Trophoblast cell (in vitro differentiated cells and primary cell): ENCODE data around the gene MANEA.
A peak's percentile ranks its signal among the peaks of the same experiment; 100 is the strongest.

Experiments
- DNase-seq, 2 donors: peaks; one replicate each; pipeline ENCODE4 v3.0.0-alpha.2; 2016
- H2AFZ ChIP-seq: 2 replicates; pipeline ENCODE4 v1.6.1; 2013; ENCODE audit warnings: low read length, moderate library complexity, mild to moderate bottlenecking; ENCODE audit not compliant: insufficient read depth, poor library complexity
- H2AK5ac ChIP-seq: 2 replicates; pipeline ENCODE4 v1.6.1; 2013; ENCODE audit warnings: mild to moderate bottlenecking, low read length
- H2BK120ac ChIP-seq: 2 replicates; pipeline ENCODE4 v1.6.1; 2013; ENCODE audit warnings: low read length, mild to moderate bottlenecking, moderate library complexity; ENCODE audit not compliant: insufficient read depth, poor library complexity
- H2BK12ac ChIP-seq: 2 replicates; pipeline ENCODE4 v1.6.1; 2013; ENCODE audit warnings: mild to moderate bottlenecking, low read length, moderate library complexity
- H2BK5ac ChIP-seq: 2 replicates; pipeline ENCODE4 v1.6.1; 2013; ENCODE audit warnings: low read length, low read depth, moderate library complexity, mild to moderate bottlenecking; ENCODE audit not compliant: poor library complexity
- H3K14ac ChIP-seq: 2 replicates; pipeline ENCODE4 v1.6.1; 2013; ENCODE audit warnings: mild to moderate bottlenecking, low read length
- H3K18ac ChIP-seq: 2 replicates; pipeline ENCODE4 v1.6.1; 2013; ENCODE audit warnings: mild to moderate bottlenecking, low read length
- H3K23ac ChIP-seq: 2 replicates; pipeline ENCODE4 v1.6.1; 2013; ENCODE audit warnings: low read length
- H3K27ac ChIP-seq: 2 replicates; pipeline ENCODE4 v1.5.1; 2013; ENCODE audit warnings: low read depth, mild to moderate bottlenecking, inconsistent platforms, low read length, moderate library complexity
- H3K27me3 ChIP-seq: 2 replicates; pipeline ENCODE4 v1.6.1; 2013; ENCODE audit warnings: inconsistent platforms, mild to moderate bottlenecking, low read length, moderate library complexity; ENCODE audit not compliant: insufficient read depth
- H3K36me3 ChIP-seq, 2 experiments: 1 replicate in 1 of 2; 2 replicates in 1 of 2; pipeline ENCODE4 v1.6.1; 2013; ENCODE audit warnings: low read length in 2 of 2, mild to moderate bottlenecking in 2 of 2, moderate library complexity in 1 of 2; ENCODE audit not compliant: insufficient read depth in 2 of 2, control insufficient read depth in 1 of 2
- H3K4ac ChIP-seq: 2 replicates; pipeline ENCODE4 v1.6.1; 2013; ENCODE audit warnings: low read depth, mild to moderate bottlenecking, low read length, moderate library complexity
- H3K4me1 ChIP-seq, 2 experiments: 1 replicate in 1 of 2; 2 replicates in 1 of 2; pipeline ENCODE4 v1.6.1; 2013; ENCODE audit warnings: low read length in 2 of 2, mild to moderate bottlenecking in 2 of 2, moderate library complexity in 1 of 2; ENCODE audit not compliant: insufficient read depth in 2 of 2, control insufficient read depth in 1 of 2
- H3K4me2 ChIP-seq: 2 replicates; pipeline ENCODE4 v1.6.1; 2013; ENCODE audit warnings: inconsistent platforms, mild to moderate bottlenecking, low read length, moderate library complexity
- H3K4me3 ChIP-seq: 2 replicates; pipeline ENCODE4 v1.5.1; 2013; ENCODE audit warnings: mild to moderate bottlenecking, low read depth, low read length, inconsistent platforms
- H3K79me1 ChIP-seq: one replicate; pipeline ENCODE4 v1.6.1; 2013; ENCODE audit warnings: low read length
- H3K79me2 ChIP-seq: 2 replicates; pipeline ENCODE4 v1.6.1; 2013; ENCODE audit warnings: low read length, mild to moderate bottlenecking; ENCODE audit not compliant: control insufficient read depth, insufficient read depth, poor library complexity
- H3K9ac ChIP-seq: 2 replicates; pipeline ENCODE4 v1.6.1; 2013; ENCODE audit warnings: mild to moderate bottlenecking, low read length
- H3K9me3 ChIP-seq: 2 replicates; pipeline ENCODE4 v1.6.1; 2013; ENCODE audit warnings: low read depth, mild to moderate bottlenecking, control low read depth, inconsistent platforms, low read length; ENCODE audit not compliant: insufficient read depth
- H4K12ac ChIP-seq: 2 replicates; pipeline ENCODE4 v1.6.1; 2013; ENCODE audit warnings: low read depth, mild to moderate bottlenecking, low read length, moderate library complexity
- H4K8ac ChIP-seq: 2 replicates; pipeline ENCODE4 v1.6.1; 2013; ENCODE audit warnings: low read depth, mild to moderate bottlenecking, low read length, moderate library complexity
- H4K91ac ChIP-seq: one replicate; pipeline ENCODE4 v1.6.1; 2013; ENCODE audit warnings: low read depth, mild to moderate bottlenecking, low read length, moderate library complexity
- WGBS: extraction: QIAGEN DNeasy Blood & Tissue Kit; methylation state at CpG from one replicate; pipeline ENCODE4 v1.1.7; 2013; ENCODE audit warnings: missing lambda C conversion rate; ENCODE audit not compliant: insufficient read length, insufficient coverage; ENCODE audit errors: extremely low coverage; 5-methylcytosine and 5-hydroxymethylcytosine counted together

Gene MANEA

GRCh38 chr6:95593025-95593424 lies 15.7 kb downstream of the MANEA start:
- H3K27me3 ChIP-seq: no peaks in the 10 kb centered on the region
- peaks cover 0 to 3% of the 10 kb centered on the region in 2 experiments for H3K36me3 ChIP-seq
- H3K4me1 ChIP-seq: no peaks in the 10 kb centered on the region
- H3K4me3 ChIP-seq: no peak overlapping the region
- H3K14ac ChIP-seq: no peak overlapping the region
- no peak overlapping the region for H4K91ac ChIP-seq
- no peak overlapping the region for H4K12ac ChIP-seq
- no peak overlapping the region for H3K23ac ChIP-seq
- no peak overlapping the region for H3K4me2 ChIP-seq
- H3K27ac ChIP-seq: no peak overlapping the region
- H3K79me1 ChIP-seq: no peaks in the 10 kb centered on the region
- H2BK5ac ChIP-seq: no peak overlapping the region
- H3K18ac ChIP-seq: no peak overlapping the region
- WGBS: no CpG with 5 or more reads among the region's 2 CpGs
- no peaks in the 10 kb centered on the region for H3K9me3 ChIP-seq
- H2BK120ac ChIP-seq: no peak overlapping the region
- H3K79me2 ChIP-seq: no peaks in the 10 kb centered on the region
- no peak overlapping the region for H4K8ac ChIP-seq
- no peak overlapping the region for H3K4ac ChIP-seq
- no peak overlapping the region for H2BK12ac ChIP-seq
- DNase-seq: no peak
- H2AK5ac ChIP-seq: no peak overlapping the region
- no peak overlapping the region for H3K9ac ChIP-seq
- H2AFZ ChIP-seq: no peak overlapping the region

- Histone ChIP-seq H3K4me1 (no peaks in the 10 kb centered on the region), H3K27ac (no peak overlapping the region), H3K4ac (no peak overlapping the region), H2BK12ac (no peak overlapping the region), H3K9me3 (no peaks in the 10 kb centered on the region), H4K12ac (no peak overlapping the region), H4K91ac (no peak overlapping the region), H3K18ac (no peak overlapping the region), H3K4me2 (no peak overlapping the region), H3K79me2 (no peaks in the 10 kb centered on the region), H3K4me3 (no peak overlapping the region), H3K23ac (no peak overlapping the region), H3K9ac (no peak overlapping the region), H2AFZ (no peak overlapping the region), H3K36me3 (peaks cover 0 to 3% of the 10 kb centered on the region in 2 experiments), H3K14ac (no peak overlapping the region), H2AK5ac (no peak overlapping the region), H2BK120ac (no peak overlapping the region), H3K27me3 (no peaks in the 10 kb centered on the region), H2BK5ac (no peak overlapping the region), H3K79me1 (no peaks in the 10 kb centered on the region), H4K8ac (no peak overlapping the region)
- WGBS: no CpG with 5 or more reads among the region's 3 CpGs
- DNase-seq: peak in 1 of 2 donors; percentile 47
Measured at GRCh38 chr6:95596021-95596420, 18.7 kb downstream of the MANEA start.

GRCh38 chr6:95599706-95600105 lies 22.4 kb downstream of the MANEA start:
- Histone ChIP-seq H2AK5ac (no peak overlapping the region), H3K4me3 (no peak overlapping the region), H3K14ac (no peak overlapping the region), H4K8ac (no peak overlapping the region), H3K4me2 (no peak overlapping the region), H3K79me1 (no peaks in the 10 kb centered on the region), H3K79me2 (no peaks in the 10 kb centered on the region), H3K9me3 (no peaks in the 10 kb centered on the region), H3K36me3 (no peaks in the 10 kb centered on the region), H4K12ac (no peak overlapping the region), H3K4ac (no peak overlapping the region), H3K23ac (no peak overlapping the region), H2BK5ac (no peak overlapping the region), H3K27ac (no peak overlapping the region), H4K91ac (no peak overlapping the region), H2BK12ac (no peak overlapping the region), H3K18ac (no peak overlapping the region), H3K27me3 (no peaks in the 10 kb centered on the region), H3K9ac (no peak overlapping the region), H3K4me1 (no peaks in the 10 kb centered on the region), H2AFZ (no peak overlapping the region), H2BK120ac (no peak overlapping the region)
- DNase-seq: no peak

- Histone ChIP-seq H2AK5ac (no peak overlapping the region), H2BK12ac (no peak overlapping the region), H4K8ac (no peak overlapping the region), H3K79me1 (no peaks in the 10 kb centered on the region), H3K79me2 (no peaks in the 10 kb centered on the region), H3K4ac (no peak overlapping the region), H4K91ac (no peak overlapping the region), H3K4me2 (no peak overlapping the region), H3K4me1 (no peaks in the 10 kb centered on the region), H3K14ac (no peak overlapping the region), H3K18ac (no peak overlapping the region), H3K27ac (no peak overlapping the region), H3K9ac (no peak overlapping the region), H3K4me3 (no peak overlapping the region), H2BK5ac (no peak overlapping the region), H3K23ac (no peak overlapping the region), H2BK120ac (no peak overlapping the region), H3K9me3 (no peaks in the 10 kb centered on the region), H4K12ac (no peak overlapping the region), H3K27me3 (no peaks in the 10 kb centered on the region), H2AFZ (no peak overlapping the region), H3K36me3 (no peaks in the 10 kb centered on the region)
- DNase-seq: peak; percentile 3 to 82
- WGBS: no CpG with 5 or more reads among the region's 3 CpGs
Measured at GRCh38 chr6:95601133-95601532, 23.8 kb downstream of the MANEA start.
